Uterus (tissue), 2 donors: Measurements from ENCODE around the gene ITGB1.

Experiments
- CTCF ChIP-seq, 4 experiments: fragments of 200-600 bp in 2 of 4; fragments of 450-650 bp in 2 of 4; sonication (generic) in 2 of 4; IDR thresholded peaks; one replicate each; pipeline ENCODE4 v1.5.1; 2016 to 2019; ENCODE audit warnings: antibody characterized with exemption in 4 of 4, mild to moderate bottlenecking in 2 of 4, moderate library complexity in 1 of 4
- POLR2A ChIP-seq, 2 donors: fragments of 450-650 bp; IDR thresholded peaks; one replicate each; pipeline ENCODE4 v1.6.1; 2016; ENCODE audit warnings: antibody characterized with exemption in 2 of 2, mild to moderate bottlenecking in 1 of 2, moderate library complexity in 1 of 2

DNA sequence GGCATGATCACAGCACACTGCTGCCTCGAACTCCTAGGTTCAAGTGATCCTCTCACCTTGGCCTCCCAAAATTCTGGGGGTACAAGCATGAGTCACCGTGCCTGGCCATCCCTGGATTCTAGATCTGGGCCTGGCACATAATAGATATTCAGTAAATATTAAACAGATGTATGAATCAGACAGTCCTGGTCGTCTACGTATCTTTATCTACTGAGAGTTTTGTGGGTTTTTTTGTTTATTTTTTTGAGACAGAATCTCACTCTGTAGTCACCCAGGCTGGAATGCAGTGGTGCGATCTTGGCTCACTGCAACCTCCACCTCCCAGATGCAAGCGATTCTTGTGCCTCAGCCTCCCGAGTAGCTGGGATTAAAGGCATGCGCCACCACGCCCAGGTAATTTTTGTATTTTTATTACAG, 24.3 kb upstream of the ITGB1 start:
- TF ChIP-seq CTCF (IDR thresholded peaks at IDR 0.05) = no peak
- TF ChIP-seq POLR2A (IDR thresholded peaks at IDR 0.05) = no peak
